Activated gamma-delta T cell treated with anti-CD3 and anti-CD28 coated beads, Interleukin-2, amount 50 U/mL, for 16 hours (primary cell): ENCODE measurements around the gene CCDC71L.

Source experiments
- DNase-seq: peaks from one replicate; pipeline ENCODE4 v3.0.0-alpha.2; 2020; ENCODE audit warnings: low read depth

CCDC71L gene

DNA sequence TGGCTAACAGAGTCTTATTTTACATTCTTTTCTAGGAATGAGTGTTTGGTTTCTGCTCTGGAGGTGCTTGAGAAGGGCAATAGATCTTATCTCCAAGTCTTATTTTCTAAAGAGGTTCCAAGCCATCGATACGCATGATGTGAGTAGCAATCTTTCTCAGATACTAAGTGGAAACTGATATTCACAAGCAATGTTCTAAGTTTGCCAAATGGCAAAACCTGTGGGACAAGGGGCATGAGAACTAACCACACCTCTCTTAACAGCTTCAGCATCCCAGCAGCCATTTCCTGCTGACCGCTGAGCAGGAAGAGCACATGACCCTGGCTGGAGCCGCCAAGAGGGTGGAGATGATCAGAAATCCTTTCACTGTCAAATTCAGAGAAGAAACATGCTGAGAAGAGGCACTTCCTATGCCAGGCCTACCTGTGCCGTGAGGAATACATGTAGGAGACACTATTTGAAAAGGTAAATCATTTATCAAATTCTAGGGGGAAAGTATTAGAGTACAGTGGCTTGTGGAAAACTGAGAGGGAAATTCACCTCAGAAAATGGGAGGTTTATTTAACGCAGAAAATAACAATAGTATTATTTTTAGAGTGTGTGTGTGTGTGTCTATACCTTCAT is 35.2 kb downstream of the CCDC71L start:
- no peak for DNase-seq

DNA sequence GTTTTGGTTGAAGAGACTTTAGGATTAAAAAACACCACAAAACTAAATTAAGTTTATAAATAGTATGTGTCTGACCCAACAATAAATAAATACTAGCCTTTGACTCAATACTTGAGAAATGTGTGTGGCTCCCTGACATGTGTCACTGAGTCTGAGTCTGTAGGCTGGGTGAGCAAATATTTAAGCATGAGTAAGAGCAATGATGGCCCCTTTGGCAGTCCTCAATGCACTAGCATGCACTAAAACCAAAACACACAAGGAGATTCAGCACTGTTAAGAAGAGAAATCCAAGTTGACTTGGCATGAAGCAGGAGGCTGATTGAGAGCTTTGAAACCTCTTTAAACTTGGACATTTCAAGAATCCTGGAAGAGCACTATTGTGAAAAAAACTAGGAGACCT is 37.1 kb downstream of the CCDC71L start:
- DNase-seq = no peak

DNA sequence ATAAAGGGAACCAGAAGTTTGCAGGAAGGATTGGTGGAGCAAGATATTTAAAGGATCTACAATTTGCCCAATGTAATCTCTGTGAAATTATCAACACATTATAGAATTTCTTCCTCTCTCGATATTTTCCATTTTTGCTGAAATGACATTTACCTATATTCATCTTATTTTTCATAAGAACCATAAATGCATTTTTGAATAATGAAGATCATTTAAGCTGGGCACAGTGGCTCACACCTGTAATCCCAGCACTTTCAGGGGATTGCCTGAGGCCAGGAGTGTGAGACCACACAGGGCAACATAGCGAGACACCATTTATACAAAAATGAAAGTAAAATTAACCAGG is 37.7 kb downstream of the CCDC71L start:
- DNase-seq = no peak

DNA sequence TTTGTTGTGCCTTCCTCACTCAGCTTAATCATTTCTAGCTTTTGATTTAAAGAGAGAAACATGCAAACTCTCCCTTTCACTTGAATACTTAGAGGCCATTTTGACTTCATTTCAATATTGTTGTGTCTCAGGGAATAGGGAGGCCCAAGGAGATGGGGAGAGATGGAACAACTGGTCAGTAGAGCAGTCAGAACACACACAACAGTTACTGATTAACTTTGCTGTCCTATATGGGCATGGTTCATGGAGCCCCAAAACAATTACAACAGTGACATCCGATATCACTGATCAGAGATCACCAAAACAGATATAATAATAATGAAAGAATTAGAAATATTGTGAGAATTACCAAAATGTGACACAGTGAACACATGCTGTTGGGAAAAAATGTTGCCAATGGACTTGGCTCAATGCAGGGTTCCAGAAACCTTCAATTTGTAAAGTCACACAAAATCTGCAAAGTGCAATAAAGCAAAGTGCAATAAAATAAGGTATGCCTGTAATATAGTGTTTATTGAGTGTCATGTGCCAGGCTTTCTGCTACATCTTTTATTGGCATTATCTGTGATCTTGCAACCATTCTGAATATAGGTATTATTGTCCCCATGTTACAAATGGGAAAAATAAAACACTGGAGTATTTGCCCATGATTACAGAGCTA is 38.2 kb downstream of the CCDC71L start:
- DNase-seq = no peak

DNA sequence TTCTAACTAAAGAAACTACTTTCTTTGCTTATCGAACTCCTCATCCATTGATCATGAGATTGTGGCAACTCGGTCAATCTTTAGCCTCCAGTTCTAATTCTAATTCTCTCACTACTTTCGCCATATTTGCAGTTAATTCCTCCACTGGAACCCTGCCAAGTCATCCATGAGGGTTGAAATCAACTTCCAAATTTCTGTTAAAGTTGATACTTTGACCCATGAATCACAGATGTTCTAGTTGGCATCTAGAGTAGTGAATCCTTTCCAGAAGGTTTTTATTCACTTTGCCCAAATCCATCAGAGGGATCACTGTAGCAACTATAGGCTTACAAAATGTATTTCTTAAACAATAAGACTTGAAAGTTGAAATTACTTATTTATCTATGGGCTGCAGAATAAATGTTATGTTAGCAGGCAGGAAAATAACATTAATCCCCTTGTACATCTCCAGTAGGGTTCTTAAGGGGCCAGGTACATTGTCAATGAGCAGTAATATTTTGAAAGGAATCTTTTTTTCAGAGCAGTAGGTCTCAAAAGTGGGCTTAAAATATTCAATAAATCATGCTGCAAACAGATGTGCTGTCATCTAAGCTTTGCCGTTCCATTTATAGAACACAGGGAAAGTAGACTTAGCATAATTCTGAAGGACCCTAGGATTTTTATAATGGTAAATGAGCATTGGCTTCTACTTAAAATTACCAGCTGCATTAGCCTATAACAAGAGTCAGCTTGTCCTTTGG is 39.4 kb downstream of the CCDC71L start:
- no peak for DNase-seq

DNA sequence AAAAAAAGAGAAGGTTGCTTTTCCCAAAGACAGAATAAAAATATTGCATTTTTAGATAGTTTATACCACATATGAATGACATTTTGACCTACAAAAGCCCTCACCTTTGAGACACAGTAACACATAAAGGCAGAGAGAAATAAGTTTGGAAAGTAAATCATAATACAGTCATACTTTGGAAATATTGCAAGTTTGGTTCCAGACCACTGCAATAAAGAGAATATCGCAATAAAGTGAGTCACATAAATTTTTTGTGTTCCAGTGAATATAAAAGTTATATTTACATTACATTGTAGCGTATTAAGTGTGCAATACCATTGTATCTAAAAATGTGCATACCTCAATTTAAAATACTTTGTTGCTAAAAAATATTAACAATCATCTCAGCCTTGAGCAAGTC is 40.3 kb downstream of the CCDC71L start:
- no peak for DNase-seq

DNA sequence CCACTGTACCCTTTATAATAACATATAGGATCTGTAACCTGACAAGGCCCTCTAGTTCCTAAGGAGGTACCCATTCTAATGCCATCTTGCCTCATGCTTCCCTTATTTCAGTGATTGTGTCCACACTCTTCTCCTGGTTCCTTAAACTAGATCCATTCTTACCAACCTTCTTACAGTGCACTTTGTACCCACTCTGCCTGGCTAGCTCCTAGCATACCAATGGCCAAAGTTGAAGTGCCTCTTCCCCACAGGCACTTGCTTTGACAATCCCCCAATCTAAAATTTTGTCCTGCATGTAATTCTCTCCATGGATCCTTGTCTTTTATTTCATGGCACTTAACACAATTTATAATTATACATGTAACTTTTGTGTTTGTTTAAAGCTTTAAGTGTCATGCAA is 40.9 kb downstream of the CCDC71L start:
- no peak for DNase-seq

DNA sequence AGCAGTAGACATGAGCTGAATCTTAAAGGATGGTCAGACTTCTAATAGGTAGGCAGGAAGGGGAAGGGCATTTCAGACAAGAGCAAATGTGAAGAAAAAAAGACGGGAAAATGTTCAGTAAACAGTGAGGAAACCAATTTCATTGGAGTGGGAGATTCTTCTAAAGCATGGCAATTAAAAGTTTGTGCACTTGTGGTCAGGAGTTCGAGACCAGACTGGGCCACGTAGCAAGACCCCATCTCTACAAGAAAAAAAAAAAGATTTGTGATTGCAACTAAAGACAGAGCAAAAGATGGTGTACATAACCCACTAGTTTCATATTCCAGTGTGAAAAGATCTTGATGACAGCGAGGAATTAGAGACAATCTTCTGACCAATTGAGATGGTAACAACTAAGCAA is 41.7 kb downstream of the CCDC71L start:
- DNase-seq = no peak

DNA sequence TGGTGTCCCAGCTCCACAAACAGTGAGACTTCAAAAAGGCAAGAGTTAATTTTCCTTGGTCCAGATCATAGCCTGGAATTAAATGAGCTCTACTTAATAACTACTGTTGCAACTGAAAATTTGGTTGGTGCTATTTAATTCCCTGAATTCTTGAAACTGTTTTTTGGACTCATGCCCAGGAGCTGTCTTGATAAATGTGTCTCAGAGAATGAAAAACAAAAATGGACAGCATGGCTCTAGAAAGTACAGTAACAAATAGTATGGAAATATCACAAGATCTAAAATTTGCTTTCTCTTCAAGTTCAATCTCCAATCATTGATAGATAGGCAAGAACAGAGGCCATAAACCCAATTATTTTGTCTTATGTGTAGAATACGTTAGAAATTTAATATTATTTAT is 42.5 kb downstream of the CCDC71L start:
- no peak for DNase-seq

DNA sequence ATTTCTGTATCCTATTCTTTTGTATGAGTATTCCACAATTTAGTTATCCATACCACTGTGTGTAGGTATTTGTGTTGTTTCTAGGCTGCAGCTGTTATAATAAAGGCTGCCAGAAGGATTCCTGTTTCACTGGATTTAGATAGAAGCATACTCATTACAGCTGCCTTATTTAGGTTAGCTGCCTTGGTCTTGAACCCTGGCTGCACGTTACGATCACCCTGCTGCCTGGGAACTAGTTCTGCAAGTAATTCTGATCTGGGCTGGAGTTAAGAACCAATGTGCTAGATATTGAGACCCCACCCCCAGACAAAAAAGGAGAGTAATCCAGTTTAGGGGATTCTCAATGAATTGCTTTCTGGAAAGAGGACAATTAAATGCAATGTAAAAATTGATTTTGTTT is 43.1 kb downstream of the CCDC71L start:
- no peak for DNase-seq

DNA sequence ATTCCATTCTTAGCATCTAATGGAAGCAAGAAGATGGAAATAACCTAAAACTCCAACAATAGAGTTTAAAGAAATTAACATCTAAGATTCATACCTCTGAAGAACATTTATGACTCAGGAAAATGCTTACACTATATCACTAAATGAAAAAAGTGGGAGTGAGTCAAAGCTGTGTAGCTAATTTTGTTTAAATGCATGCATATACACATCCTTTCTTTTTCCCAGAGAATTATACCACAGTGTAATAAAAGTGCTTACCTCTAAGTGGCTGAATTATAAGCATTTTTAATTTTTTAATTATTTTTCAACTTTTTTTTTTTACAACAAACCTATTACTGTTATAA is 44.3 kb downstream of the CCDC71L start:
- DNase-seq = no peak

DNA sequence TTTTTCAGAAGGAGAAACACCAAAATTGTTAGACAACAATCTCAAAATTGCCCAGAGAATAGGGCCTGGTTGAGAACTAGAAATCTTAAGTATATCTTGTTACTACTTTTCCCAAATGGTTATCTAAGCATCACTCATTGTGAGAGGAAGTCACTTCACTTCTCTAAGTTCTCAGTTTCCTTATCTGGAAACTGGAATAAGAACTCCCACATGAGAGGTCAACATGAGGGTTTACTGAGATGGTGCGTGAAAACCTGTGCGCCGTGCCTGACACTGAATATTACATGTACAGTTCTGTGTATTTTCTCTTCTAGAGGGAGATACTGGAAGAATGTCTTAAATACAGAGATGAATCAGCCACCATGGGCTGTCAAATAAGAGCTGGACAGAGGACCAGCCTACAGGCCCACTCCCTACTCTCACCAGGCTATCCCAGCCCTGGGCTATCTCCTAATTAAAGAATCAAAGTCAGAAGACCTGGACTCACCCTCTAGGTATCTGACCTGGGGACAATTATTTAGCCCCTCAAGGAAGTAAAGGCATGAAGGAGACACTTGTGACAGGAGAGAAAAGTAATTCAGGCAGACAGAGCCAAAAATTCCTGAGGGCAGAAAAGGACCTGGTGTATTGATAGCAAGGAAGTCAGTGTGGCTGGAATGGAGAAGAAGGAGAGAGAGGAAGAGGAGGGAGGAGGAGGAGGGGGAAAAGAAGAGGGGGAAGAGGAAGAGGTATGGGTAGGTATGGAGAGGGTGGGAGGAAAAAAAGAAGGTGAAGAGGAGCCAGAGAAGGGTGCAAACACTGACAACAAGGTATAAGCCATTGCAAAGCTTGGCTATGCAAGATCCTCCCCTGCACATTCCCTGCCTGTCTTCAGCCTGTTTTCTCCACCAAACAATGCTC is 44.9 kb downstream of the CCDC71L start:
- DNase-seq = no peak

DNA sequence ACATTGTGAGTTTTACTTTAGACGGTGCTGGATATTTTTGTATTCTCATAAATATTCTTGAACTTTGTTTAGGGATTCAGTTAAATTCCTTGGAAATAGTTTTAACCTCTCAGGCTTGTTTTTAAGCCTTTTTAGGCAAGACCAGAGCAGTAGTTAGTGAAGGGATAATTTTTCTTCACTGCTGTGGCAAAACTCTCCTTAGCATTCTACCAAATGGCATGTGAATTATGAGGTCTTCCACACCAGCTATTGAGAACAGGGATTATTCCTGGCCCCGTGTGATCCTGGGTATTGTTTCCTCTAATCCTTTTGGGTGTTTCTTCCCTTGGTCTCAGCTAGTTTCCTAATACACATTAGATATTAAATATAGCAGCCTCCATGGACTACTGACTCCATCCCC is 46.2 kb downstream of the CCDC71L start:
- DNase-seq = no peak

DNA sequence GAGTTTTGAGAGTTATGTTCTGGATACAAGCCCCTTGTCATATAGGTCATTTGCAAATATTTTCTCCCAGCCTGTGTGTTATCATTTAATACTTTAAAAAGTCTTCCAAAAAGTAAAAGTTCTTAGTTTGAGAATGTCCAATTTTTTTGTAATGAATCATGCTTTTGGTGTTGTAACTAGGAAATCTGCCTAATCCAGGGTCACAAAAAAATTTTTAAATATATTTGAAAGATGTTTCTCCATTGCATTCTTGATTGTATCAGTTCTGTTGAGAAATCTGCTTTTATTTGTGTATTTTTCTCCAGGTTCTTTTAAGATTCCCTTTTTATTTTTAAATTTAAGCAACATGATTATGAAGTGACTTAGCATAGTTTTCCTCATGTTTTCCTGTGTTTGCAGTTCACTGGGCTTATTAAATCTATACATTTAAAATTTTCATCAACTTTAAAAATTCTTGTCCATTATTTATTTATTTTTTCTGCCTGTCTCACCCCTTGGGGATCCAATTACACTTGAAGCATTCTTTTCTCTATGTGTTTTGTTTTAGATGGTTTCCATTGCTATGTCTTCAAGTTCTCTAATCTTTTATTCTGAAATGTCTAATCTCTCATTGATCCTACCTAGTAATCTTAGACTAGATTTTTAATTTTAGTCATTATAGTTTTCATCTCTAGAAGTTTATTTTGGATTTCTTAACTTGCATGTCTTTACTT is 47.0 kb downstream of the CCDC71L start:
- no peak for DNase-seq

DNA sequence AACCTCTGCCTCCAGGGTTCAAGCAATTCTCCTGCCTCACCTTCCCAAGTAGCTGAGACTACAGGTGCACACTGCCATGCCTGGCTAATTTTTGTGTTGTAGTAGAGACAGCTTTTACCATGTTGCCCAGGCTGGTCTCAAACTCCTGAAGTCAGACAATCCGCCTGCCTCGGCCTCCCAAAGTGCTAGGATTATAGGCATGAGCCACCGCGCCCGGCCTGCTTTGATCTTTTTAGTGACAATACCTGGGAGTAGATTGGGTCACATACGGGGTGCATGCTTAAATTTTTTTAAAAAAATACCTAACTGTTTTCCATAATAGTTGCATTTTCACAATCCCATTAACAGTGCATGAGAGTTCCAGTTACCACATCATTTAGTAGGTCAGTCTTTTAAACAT is 47.7 kb downstream of the CCDC71L start:
- no peak for DNase-seq

DNA sequence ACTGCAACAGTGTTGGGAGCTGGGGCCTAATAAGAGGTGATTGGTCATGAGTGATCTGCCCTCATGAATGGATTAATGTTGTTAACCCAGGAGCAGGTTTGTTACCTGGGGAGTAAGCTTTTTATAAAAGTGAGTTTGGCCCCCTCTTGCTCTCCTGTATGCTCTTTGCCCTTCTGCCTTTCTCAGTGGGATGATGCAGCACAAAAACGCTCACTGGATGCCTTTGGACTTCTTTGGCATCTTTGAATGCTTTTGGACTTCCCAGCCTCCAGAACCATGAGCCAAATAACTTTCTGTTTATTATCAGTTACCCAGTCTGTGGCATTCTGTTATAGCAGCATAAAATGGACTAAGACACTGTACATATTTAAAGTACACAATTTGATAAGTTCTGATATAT is 48.5 kb downstream of the CCDC71L start:
- DNase-seq = no peak

DNA sequence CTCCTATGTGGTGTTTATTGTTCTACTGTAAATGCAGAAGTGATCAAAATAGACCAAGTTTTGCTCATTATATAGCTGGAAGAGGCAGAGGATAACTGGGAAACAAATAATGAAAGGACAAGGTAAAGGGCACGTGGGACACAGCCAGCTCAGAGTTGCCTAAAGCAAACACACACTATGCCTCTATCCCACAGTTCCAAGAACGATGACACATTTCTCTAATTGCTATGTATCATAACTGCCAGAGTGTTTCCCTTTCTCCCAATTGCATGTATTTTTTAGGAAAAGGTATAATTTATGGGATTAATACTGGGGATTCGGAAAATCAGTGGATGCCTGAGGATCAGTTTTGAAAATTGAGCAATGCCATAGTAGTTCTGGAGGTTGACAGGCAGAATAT is 49.0 kb downstream of the CCDC71L start:
- DNase-seq = no peak

DNA sequence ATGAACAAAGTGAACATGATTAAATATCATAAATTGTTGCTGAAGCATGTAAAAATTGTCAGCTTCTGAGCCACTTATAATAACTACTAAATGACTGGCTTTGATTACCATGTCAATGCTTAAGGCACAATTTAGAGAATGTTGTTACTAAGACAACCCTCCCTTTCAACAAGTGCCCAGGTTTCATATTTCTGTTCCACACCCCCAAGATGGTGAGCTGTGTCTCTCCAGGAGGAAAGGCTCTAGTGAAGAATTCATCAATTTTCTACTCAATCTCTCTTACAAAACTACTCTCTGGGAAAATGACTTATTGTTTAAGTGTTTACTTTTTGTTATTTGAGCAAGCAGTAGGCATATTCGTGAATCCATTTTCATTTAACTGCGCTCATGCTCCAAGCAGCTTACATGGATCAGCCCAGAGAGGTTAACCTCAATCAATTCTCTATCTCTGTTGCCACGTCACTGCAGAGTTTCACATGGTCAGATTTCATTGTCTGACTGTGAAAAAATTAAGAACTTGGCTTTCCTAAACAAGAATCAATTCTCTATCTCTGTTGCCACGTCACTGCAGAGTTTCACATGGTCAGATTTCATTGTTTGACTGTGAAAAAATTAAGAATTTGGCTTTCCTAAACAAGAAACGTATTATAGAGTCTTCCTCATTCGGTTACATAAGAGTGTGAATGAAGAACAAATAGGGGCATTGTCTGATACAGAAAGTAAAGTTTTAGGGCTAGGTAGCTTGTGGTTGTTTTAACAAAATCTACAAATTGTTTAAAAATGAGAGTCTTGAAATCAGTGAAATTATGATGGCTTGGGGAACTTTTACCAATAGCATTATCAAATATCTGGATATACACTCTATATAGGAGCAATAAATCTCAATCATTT is 49.7 kb downstream of the CCDC71L start:
- DNase-seq = no peak

DNA sequence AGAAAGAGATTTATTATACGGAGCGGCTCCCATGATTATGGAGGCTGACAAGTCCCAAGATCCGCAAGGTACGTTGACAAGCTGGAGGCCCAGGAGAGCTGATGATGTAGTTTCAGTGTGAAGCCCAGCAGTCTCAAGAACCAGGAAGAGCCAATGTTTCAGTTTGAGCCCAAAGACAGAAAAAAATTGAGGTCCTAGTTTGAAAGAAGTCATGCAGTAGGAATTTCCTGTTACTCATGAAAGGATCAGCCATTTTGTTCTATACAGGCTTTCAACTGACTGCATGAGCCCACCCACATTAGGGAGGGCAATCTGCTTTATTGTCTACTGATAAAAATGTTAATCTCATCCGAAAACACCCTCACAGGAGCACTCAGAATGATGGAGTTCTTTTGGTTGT is 51.5 kb downstream of the CCDC71L start:
- DNase-seq = no peak

DNA sequence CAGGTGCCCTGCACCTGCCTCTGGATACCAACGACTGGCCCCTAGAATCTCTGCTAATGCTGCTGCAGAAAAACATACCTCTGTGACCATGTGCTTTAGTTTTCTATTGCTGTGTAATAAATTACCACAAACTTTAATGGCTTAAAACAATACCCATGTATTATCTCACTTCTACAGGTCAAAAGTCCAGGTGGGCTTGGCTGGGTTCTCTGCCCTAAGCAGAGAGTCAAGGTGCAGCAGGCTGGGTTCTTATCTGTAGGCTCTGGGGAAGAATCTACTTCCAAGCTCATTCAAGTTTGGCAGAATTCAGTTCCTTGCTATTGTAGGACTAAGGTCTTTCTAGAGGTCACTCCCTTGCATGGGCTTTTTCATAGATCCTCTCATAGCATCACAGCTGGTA is 52.3 kb downstream of the CCDC71L start:
- no peak for DNase-seq
